Neural progenitor cell (in vitro differentiated cells): Measurements from ENCODE around the gene ANKMY1.

ENCODE experiments used
- EZH2 ChIP-seq: fragments of 200-600 bp; sonication (generic); IDR thresholded peaks from 2 replicates; pipeline ENCODE4 v1.6.1; 2017; ENCODE audit warnings: antibody characterized with exemption, mild to moderate bottlenecking, moderate library complexity
- TF ChIP-seq, protein P1 (sequence below): fragments of 200-600 bp; sonication (generic); IDR thresholded peaks from 2 replicates; pipeline ENCODE4 v1.5.1; 2017; ENCODE audit warnings: antibody characterized with exemption, mild to moderate bottlenecking

DNA sequence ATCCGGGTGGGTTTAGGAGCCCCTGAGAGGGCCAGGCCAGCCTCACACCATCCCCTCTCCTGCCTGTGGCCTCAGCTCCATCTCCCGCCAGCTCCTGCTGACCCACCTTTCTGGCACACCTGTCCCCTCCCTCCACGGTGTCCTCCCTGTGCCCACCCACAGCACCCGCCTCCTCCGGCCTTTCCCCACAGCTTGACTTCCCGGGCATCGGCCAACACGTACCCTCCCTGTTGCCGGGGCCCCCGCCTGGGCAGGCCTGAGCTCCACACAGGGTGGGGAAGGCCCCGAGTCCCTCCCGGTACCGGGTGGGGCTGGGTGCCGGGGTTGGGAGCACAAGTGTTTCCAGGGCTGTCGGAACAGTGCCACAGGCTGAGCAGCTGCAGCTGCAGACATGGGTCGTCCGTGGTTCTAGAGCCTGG lies 115.8 kb downstream of the ANKMY1 start:
- TF ChIP-seq, protein P1, sequence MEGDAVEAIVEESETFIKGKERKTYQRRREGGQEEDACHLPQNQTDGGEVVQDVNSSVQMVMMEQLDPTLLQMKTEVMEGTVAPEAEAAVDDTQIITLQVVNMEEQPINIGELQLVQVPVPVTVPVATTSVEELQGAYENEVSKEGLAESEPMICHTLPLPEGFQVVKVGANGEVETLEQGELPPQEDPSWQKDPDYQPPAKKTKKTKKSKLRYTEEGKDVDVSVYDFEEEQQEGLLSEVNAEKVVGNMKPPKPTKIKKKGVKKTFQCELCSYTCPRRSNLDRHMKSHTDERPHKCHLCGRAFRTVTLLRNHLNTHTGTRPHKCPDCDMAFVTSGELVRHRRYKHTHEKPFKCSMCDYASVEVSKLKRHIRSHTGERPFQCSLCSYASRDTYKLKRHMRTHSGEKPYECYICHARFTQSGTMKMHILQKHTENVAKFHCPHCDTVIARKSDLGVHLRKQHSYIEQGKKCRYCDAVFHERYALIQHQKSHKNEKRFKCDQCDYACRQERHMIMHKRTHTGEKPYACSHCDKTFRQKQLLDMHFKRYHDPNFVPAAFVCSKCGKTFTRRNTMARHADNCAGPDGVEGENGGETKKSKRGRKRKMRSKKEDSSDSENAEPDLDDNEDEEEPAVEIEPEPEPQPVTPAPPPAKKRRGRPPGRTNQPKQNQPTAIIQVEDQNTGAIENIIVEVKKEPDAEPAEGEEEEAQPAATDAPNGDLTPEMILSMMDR = no peak
- TF ChIP-seq EZH2 = no peak
